Neural cell (in vitro differentiated cells): Measurements from ENCODE around the gene NOSIP.

Source experiments
- CTCF ChIP-seq: fragments of 450-650 bp; IDR thresholded peaks from 2 replicates; pipeline ENCODE4 v1.5.1; 2014; ENCODE audit warnings: antibody characterized with exemption, mild to moderate bottlenecking, moderate library complexity; ENCODE audit not compliant: poor library complexity, severe bottlenecking
- EP300 ChIP-seq: fragments of 450-650 bp; conservative IDR thresholded peaks from 2 replicates; pipeline ENCODE4 v1.6.1; 2014; ENCODE audit warnings: antibody characterized with exemption, mild to moderate bottlenecking, moderate library complexity; ENCODE audit not compliant: poor library complexity, severe bottlenecking
- EZH2 ChIP-seq: fragments of 200-600, 300-800 bp; shearing (Covaris generic), sonication (generic); IDR thresholded peaks from 2 replicates; pipeline ENCODE4 v1.6.1; 2014; ENCODE audit warnings: antibody characterized with exemption, low read length, borderline replicate concordance, mild to moderate bottlenecking; ENCODE audit not compliant: insufficient read depth, poor library complexity, severe bottlenecking
- MXI1 ChIP-seq: fragments of 450-650 bp; conservative IDR thresholded peaks from 2 replicates; pipeline ENCODE4 v1.6.1; 2014; ENCODE audit warnings: antibody characterized with exemption, mild to moderate bottlenecking; ENCODE audit not compliant: poor library complexity, severe bottlenecking
- POLR2AphosphoS5 ChIP-seq: IDR thresholded peaks from 2 replicates; pipeline ENCODE4 v1.6.1; 2012
- RAD21 ChIP-seq: fragments of 450-650 bp; conservative IDR thresholded peaks from 2 replicates; pipeline ENCODE4 v1.6.1; 2014; ENCODE audit warnings: antibody characterized with exemption, mild to moderate bottlenecking, moderate library complexity
- TAF1 ChIP-seq: IDR thresholded peaks from 2 replicates; pipeline ENCODE4 v1.6.1; 2012; ENCODE audit warnings: low read depth
- TF ChIP-seq, protein P1 (sequence below): IDR thresholded peaks from 2 replicates; pipeline ENCODE4 v1.6.1; 2012; ENCODE audit warnings: borderline replicate concordance

GRCh38 chr19:49596954-49597702, 16.8 kb upstream of the NOSIP start:
- TF ChIP-seq CTCF (no peak), RAD21 (no peak), POLR2AphosphoS5 (no peak), EP300 (no peak), TAF1 (no peak), EZH2 (no peak), MXI1 (no peak)
- TF ChIP-seq, protein P1, sequence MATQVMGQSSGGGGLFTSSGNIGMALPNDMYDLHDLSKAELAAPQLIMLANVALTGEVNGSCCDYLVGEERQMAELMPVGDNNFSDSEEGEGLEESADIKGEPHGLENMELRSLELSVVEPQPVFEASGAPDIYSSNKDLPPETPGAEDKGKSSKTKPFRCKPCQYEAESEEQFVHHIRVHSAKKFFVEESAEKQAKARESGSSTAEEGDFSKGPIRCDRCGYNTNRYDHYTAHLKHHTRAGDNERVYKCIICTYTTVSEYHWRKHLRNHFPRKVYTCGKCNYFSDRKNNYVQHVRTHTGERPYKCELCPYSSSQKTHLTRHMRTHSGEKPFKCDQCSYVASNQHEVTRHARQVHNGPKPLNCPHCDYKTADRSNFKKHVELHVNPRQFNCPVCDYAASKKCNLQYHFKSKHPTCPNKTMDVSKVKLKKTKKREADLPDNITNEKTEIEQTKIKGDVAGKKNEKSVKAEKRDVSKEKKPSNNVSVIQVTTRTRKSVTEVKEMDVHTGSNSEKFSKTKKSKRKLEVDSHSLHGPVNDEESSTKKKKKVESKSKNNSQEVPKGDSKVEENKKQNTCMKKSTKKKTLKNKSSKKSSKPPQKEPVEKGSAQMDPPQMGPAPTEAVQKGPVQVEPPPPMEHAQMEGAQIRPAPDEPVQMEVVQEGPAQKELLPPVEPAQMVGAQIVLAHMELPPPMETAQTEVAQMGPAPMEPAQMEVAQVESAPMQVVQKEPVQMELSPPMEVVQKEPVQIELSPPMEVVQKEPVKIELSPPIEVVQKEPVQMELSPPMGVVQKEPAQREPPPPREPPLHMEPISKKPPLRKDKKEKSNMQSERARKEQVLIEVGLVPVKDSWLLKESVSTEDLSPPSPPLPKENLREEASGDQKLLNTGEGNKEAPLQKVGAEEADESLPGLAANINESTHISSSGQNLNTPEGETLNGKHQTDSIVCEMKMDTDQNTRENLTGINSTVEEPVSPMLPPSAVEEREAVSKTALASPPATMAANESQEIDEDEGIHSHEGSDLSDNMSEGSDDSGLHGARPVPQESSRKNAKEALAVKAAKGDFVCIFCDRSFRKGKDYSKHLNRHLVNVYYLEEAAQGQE: no peak
